Activated T-helper 2 cell treated with anti-CD3 and anti-CD28 coated beads, Interferon-gamma antibody, Interleukin-2, Interleukin-4, amounts not matched to agents 10 μg/mL and 5 μg/mL and 100 μg/mL, durations not matched to agents 14 hours and 24 hours and 36 hours (primary cell): ENCODE data around the gene MYO7A. TPM values are rescaled to one million over a fixed set of nuclear protein-coding genes. Genes with fewer than 3 reads are reported as not detected.

Source experiments
- DNase-seq: peaks from one replicate; pipeline ENCODE4 v3.0.0; 2021; ENCODE audit warnings: low spot score
- H3K27ac Mint-ChIP-seq: one replicate; pipeline ENCODE4 v1.8.0; 2021; ENCODE audit warnings: mixed read lengths
- H3K27me3 Mint-ChIP-seq: one replicate; pipeline ENCODE4 v1.8.0; 2021; ENCODE audit warnings: low read depth, mixed read lengths
- H3K36me3 Mint-ChIP-seq: one replicate; pipeline ENCODE4 v1.8.0; 2021; ENCODE audit warnings: low read depth, mixed read lengths
- H3K4me1 Mint-ChIP-seq: one replicate; pipeline ENCODE4 v1.8.0; 2021; ENCODE audit warnings: low read depth, mixed read lengths
- H3K4me3 Mint-ChIP-seq: one replicate; pipeline ENCODE4 v1.8.0; 2021; ENCODE audit warnings: low read depth, mild to moderate bottlenecking, moderate library complexity, mixed read lengths
- H3K9me3 Mint-ChIP-seq: one replicate; pipeline ENCODE4 v1.8.0; 2021; ENCODE audit warnings: mixed read lengths
- intact Hi-C: fragments of 100-400 bp; cut with micrococcal nuclease; formaldehyde crosslinking; loops from one replicate; pipeline ENCODE4 v1.15.1; 2023
- total RNA-seq: library from RNA; stranded (reverse); gene quantifications from 2 replicates; pipeline ENCODE4 v1.2.3, GENCODE V29; 2022

Gene MYO7A
- total RNA-seq, 1 donor from 2014 or later: 0.30 TPM

DNA sequence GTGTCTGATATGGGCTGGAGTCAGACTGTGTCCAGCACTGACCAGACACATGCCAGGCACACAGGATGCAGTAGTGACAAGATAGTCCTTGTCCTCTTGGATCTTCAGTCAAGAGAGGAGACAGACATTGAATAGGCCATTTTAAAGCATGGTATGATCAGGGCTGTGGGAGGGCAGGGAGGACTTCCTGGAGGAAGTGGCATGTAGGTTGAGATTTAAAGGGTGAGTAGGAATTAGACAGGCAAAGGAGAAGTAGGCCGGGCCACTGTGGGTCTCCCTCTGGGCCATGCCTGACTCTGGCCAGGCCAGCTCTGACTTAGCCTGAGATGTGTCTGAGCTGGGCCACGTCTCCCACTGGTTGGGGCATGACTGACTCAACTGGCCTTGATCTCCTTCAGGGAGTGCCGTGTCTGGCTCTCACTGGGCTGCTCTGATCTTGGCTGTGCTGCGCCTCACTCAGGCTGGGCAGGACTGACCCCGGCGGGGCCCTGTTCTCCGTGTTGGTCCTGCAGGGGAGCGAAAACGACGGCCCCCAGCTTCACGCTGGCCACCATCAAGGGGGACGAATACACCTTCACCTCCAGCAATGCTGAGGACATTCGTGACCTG lies 71.2 kb downstream of the MYO7A start:
- H3K27me3 Mint-ChIP-seq: no peaks in the 10 kb centered on the region
- intact Hi-C loops: no loop called here
- H3K36me3 Mint-ChIP-seq: no peaks in the 10 kb centered on the region
- no peak overlapping the region for H3K27ac Mint-ChIP-seq
- no peaks in the 10 kb centered on the region for H3K4me1 Mint-ChIP-seq
- DNase-seq: no peak
- no peak overlapping the region for H3K4me3 Mint-ChIP-seq
- no peaks in the 10 kb centered on the region for H3K9me3 Mint-ChIP-seq

DNA sequence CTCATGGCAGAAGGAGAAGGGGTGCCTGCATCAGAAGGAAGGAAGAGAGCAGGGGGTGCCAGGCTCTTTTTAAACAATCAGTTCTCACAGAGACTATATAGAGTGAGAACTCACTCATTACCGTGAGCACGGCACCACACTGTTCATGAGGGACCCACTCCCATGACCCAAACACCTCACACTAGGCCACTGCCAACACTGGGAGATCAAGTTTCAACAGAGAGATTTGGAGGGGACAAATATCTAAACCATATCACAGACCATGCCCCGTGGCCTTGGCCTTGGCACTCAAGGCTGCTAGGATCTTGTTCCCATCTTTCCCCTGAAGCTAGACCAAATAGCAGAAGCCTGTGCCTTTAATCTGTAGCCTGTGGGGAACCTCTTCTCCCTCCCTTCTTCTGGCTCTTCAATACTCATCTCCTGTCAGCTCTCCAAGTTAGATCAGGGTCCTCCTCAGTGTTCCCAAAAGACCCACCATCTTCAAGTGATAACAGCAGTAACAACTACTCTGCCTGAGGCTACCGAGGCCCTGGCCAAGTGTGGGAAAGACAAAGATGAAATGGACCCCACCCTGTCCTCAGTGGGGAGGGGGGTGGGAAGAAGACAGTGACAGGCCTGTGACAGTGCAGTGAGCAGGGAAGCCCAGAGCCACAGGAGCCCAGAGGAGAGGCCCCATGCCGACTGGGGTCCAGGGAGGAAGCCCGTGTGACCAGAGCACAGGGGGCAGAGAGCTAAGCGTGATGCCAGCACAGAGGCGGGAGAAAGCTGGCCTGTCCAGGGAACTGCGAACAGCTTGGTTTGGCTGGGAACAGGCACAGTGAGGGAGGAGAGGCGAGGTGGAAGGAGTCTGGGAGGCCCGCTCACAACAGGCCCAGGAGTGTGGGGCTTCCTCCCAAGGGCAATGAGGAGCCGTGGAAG lies 72.6 kb downstream of the MYO7A start:
- Mint-ChIP-seq H3K27ac (no peak overlapping the region), H3K27me3 (no peaks in the 10 kb centered on the region), H3K36me3 (no peaks in the 10 kb centered on the region)

DNA sequence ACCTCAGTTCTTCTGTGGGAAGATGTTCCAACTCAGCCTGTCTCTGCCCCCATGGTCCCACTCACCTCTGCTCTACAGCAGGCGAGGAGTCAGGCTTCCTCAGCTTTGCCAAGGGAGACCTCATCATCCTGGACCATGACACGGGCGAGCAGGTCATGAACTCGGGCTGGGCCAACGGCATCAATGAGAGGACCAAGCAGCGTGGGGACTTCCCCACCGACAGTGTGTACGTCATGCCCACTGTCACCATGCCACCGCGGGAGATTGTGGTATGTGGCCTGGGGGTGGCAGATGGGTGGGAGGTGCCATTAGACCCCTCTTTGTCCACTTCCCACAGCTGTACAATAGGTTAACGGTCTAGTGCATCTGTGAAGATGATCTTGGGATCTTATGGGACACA lies 73.3 kb downstream of the MYO7A start:
- intact Hi-C loops: no loop called here
- no peak overlapping the region for H3K27ac Mint-ChIP-seq
- H3K4me1 Mint-ChIP-seq: no peaks in the 10 kb centered on the region
- H3K27me3 Mint-ChIP-seq: no peaks in the 10 kb centered on the region
- H3K9me3 Mint-ChIP-seq: no peaks in the 10 kb centered on the region
- no peaks in the 10 kb centered on the region for H3K36me3 Mint-ChIP-seq
- H3K4me3 Mint-ChIP-seq: no peak overlapping the region
- DNase-seq: no peak

More for the DNA sequence above, 72.6 kb downstream of the MYO7A start:
- no peak for DNase-seq
- Mint-ChIP-seq H3K9me3 (no peaks in the 10 kb centered on the region), H3K4me1 (no peaks in the 10 kb centered on the region), H3K4me3 (no peak overlapping the region)
- intact Hi-C loops: no loop called here

DNA sequence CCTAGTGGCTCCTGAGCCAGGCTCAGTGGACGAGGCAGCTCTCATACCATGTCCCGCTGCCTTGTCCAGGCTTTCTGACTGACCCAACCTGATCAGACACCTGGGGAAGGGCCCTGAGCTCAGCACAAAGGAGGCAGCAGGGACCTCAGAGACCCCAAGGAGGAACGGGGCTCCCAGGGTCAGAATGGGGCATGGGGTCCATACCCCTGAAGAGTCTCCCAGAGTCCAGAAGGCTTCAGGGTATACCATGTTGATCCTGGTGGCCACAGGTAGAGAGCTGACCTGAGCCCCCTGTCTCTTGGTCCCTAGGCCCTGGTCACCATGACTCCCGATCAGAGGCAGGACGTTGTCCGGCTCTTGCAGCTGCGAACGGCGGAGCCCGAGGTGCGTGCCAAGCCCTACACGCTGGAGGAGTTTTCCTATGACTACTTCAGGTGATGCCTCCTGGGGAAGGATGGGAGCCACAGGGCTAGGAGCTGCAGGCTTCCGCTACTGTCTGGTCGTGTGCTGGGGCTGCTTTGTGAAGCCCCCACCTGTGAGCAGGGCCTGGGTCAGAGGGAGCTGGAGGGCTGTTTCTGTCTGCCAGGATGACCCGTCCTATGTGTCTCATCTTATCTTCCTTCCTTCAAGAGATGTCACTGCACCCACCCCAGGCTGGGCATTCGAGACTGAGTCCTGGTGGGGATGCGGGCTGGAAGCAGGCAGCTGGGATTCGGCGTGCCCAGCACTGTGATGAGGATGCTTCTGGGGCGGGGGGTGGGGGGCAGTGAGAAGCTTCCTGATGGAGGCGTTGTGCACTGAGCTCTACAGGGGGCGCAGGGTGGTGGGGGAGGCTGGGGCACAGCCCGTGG lies 74.2 kb downstream of the MYO7A start:
- no peaks in the 10 kb centered on the region for H3K27me3 Mint-ChIP-seq
- DNase-seq: no peak
- H3K9me3 Mint-ChIP-seq: no peaks in the 10 kb centered on the region
- intact Hi-C loops: no loop called here
- H3K4me3 Mint-ChIP-seq: no peak overlapping the region
- H3K27ac Mint-ChIP-seq: no peak overlapping the region
- no peaks in the 10 kb centered on the region for H3K4me1 Mint-ChIP-seq
- H3K36me3 Mint-ChIP-seq: no peaks in the 10 kb centered on the region

DNA sequence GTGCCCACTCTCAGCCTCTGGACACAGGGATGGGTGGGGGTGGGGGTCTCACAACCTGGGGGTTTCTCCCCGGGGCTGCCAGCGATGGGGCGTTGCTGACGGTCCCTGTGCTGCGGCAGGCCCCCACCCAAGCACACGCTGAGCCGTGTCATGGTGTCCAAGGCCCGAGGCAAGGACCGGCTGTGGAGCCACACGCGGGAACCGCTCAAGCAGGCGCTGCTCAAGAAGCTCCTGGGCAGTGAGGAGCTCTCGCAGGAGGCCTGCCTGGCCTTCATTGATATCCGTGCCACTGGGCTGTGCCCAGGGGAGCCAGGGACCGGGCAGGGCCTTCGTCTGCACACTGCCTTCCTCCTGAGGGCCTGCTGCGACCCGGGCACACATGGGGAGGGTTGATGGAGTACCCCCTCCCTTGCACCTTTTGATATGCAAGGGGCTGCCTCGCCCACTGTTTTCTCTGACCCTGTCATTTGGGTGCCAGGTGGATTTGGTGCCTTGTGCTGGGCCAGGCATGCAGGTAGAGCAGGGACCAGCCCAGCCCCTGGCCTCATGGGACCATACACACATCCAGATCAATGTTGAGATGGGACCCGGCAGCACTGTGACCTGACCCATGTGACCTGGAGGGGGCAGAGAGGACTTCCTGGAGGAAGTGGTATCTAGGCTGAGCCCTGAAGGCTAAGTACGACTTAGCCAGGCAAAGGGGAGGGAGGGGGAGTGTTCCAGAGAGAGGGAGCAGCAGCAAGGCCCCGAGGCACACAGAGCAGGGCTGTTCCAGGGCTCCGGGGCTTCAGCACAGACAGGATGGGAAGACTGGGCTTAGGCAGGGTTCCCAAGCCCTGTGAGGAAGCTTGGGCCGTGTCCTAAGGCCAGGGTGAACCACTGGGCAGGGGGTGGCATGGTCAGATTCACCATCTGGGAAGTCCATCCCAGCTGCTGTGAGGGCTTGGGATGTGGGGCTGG lies 75.2 kb downstream of the MYO7A start:
- no peaks in the 10 kb centered on the region for H3K4me1 Mint-ChIP-seq

DNA sequence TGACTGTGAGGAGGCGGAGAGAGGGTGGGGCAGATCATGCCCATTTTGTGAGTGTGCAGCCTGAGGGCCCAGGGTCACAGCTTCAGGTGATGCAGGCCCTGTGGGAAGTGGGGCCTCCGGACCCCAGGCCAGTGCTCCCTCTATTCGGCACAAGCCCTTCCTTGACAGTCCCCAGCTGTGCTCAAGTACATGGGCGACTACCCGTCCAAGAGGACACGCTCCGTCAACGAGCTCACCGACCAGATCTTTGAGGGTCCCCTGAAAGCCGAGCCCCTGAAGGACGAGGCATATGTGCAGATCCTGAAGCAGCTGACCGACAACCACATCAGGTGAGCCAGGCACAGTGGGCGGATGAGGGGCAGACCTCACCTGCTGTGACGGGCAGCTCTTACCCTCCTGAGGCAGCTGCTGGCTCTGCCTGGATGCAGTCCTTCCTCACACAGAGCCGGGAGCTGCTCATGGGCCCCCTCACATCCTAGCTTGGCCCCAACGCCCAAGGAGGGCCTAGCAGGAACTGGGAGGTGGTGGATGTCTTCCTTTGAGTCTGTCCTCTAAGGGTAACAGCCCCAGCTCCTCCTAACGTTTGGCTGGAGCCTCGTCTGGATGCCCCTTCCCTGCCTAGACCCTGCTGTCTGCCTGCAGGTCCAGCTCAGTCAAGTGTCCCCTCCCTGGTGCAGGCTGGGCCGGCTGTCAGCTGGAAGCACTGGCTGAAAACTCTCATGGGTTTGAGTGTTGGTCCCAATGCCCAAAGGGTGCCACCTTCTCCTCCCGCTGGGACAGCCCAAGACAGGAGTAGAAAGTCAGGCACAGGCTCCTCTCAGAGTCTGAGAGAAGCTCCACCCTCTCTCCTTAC lies 76.1 kb downstream of the MYO7A start:
- intact Hi-C loops: no loop called here
- H3K27me3 Mint-ChIP-seq: no peaks in the 10 kb centered on the region
- no peaks in the 10 kb centered on the region for H3K36me3 Mint-ChIP-seq
- H3K4me1 Mint-ChIP-seq: no peaks in the 10 kb centered on the region
- no peaks in the 10 kb centered on the region for H3K9me3 Mint-ChIP-seq
- DNase-seq: no peak
- H3K27ac Mint-ChIP-seq: no peak overlapping the region
- H3K4me3 Mint-ChIP-seq: no peak overlapping the region

More for the DNA sequence above, 75.2 kb downstream of the MYO7A start:
- Mint-ChIP-seq H3K4me3 (no peak overlapping the region), H3K9me3 (no peaks in the 10 kb centered on the region), H3K27me3 (no peaks in the 10 kb centered on the region), H3K27ac (no peak overlapping the region), H3K36me3 (no peaks in the 10 kb centered on the region)
- intact Hi-C loops: no loop called here
- DNase-seq: no peak

DNA sequence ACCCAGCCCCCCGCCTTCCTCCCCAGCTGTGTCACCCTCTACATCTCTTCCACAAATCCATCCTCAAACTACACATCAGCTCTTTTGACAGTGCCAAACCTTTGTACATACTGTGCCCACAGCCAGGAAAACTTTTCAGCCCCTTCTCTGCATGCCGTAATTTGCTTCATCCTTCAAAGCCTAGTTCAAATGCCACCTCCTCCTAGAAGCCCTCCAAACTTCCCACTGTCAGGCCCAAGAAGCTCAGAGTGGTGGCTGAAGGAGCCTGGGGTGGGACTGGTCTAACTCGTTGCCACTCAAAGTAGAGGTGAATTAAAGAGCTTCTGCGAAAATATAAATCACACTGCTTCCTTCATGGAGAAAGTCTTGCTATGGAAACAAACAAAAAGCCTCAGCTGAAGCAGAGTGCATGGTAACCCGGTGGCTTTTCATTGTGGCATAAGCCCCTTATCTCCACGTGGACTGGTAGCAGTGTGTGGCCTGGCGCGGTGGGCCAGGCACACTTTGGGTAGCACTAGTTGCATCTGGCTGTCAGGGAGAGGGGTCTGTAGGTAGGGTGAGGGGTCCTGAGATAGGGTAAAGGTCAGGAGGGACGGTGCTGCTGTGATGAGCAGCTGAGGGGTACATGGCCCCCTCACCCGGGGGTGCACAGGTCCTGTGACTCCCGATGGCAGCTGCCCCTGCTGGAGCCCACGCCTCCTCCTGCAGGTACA lies 76.9 kb downstream of the MYO7A start:
- Mint-ChIP-seq H3K4me1 (no peaks in the 10 kb centered on the region), H3K36me3 (no peaks in the 10 kb centered on the region), H3K9me3 (no peaks in the 10 kb centered on the region), H3K27me3 (no peaks in the 10 kb centered on the region), H3K4me3 (no peak overlapping the region), H3K27ac (no peak overlapping the region)
- no peak for DNase-seq
- intact Hi-C loops: no loop called here

DNA sequence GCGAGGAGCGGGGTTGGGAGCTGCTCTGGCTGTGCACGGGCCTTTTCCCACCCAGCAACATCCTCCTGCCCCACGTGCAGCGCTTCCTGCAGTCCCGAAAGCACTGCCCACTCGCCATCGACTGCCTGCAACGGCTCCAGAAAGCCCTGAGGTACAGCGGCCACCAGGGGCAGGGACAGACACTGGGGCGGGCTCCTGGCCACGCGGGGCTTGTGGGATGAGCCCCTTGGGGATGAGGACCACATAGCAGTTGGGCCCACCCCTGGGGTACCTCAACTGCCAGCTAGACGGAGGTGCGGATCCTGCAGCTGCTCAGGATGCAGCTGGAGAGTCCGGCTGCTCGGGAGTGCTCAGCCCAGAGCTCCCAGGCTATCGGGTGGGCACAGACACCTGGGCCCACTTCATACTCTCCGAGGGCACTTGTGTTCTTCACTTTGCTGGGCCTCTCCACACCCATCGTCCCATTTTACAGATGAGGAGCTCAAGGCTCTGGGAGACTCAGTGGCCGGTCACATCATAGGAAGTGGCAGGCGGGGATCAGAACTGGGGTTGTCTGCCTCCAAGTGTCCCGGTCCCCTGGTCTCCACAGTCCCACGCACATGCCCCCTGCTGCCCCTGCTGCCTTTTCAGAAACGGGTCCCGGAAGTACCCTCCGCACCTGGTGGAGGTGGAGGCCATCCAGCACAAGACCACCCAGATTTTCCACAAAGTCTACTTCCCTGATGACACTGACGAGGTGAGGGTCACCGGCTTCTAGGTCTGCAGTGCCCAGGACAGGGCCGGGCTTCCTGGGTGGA lies 77.6 kb downstream of the MYO7A start:
- H3K4me3 Mint-ChIP-seq: no peak overlapping the region
- intact Hi-C loops: no loop called here
- H3K9me3 Mint-ChIP-seq: no peaks in the 10 kb centered on the region
- no peaks in the 10 kb centered on the region for H3K4me1 Mint-ChIP-seq
- no peaks in the 10 kb centered on the region for H3K36me3 Mint-ChIP-seq
- H3K27me3 Mint-ChIP-seq: no peaks in the 10 kb centered on the region
- H3K27ac Mint-ChIP-seq: no peak overlapping the region
- no peak for DNase-seq

DNA sequence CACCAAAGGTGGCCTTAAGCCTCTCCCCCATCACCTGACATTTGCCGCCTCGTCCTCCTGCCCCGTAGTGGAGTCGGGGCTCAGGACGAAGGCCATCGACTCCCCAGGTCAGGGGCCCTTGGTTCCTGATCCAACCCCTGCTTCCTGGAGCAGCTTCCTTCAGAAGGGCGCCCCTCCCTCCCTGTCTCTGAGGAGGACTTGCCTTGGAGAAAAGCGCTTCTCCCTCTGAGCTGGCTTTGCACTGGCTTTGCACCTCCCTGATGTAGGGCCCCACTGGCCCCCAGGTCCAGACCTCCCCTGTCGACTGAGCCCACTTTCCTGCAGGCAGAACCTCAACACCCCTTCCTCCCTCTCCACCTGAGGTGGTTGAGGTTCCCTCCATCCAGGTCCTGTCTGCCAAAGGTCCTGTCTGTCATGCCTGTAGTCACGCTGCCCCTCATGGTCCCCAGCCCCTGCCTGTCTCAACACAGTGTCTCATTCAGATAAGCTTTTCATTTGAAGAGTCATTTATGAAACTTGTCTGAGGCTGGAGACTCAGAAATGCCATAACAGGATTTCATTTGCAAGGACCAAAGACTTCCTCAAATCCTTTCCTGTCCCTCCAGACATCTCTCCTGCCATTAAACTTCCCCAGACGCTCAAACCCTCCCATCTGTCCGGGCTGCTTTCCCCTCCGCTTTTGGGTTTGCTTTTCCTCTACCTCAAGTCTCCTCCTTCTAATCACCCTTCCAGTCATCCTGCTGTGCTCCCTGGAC lies 78.4 kb downstream of the MYO7A start:
- no peak overlapping the region for H3K27ac Mint-ChIP-seq
- H3K4me1 Mint-ChIP-seq: no peaks in the 10 kb centered on the region
- intact Hi-C loops: no loop called here
- no peaks in the 10 kb centered on the region for H3K27me3 Mint-ChIP-seq
- H3K9me3 Mint-ChIP-seq: no peaks in the 10 kb centered on the region
- no peak for DNase-seq
- no peaks in the 10 kb centered on the region for H3K36me3 Mint-ChIP-seq
- no peak overlapping the region for H3K4me3 Mint-ChIP-seq

DNA sequence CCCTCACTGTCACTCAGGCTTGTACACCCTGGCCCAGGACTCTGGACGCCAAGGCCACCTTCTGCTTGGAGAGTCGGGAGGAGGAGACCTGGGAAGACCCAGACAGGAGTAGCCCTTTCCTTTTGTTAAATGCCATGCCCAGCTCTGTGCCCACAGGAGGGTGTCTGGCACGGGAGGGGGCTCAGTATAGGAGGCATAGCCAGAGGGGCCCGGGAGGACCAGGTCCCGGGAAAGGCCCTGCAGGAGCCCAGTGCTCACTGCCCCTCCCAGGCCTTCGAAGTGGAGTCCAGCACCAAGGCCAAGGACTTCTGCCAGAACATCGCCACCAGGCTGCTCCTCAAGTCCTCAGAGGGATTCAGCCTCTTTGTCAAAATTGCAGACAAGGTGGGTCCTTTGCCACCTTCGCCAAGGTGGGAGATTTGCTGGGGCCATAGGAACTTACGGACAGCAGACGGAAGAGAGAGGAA lies 79.0 kb downstream of the MYO7A start:
- Mint-ChIP-seq H3K4me1 (no peaks in the 10 kb centered on the region), H3K4me3 (no peak overlapping the region), H3K27me3 (no peaks in the 10 kb centered on the region), H3K36me3 (no peaks in the 10 kb centered on the region), H3K9me3 (no peaks in the 10 kb centered on the region), H3K27ac (no peak overlapping the region)
- intact Hi-C loops: no loop called here
- no peak for DNase-seq
